WTC11 (cell line): Measurements from ENCODE around the gene CCDC88B.

ENCODE experiments used
- ATF3 ChIP-seq: sonication (generic); formaldehyde crosslinking; conservative IDR thresholded peaks from 2 replicates; pipeline ENCODE4 v1.8.1; 2022; ENCODE audit warnings: mild to moderate bottlenecking, missing genetic modification reagents
- CREB1 ChIP-seq: sonication (generic); formaldehyde crosslinking; IDR thresholded peaks from 2 replicates; pipeline ENCODE4 v1.8.0; 2023; ENCODE audit warnings: mild to moderate bottlenecking, missing genetic modification reagents
- CTCF ChIP-seq: fragments of 200-600 bp; IDR thresholded peaks from 2 replicates; pipeline ENCODE4 v1.8.0; 2022; ENCODE audit warnings: antibody characterized with exemption
- E2F1 ChIP-seq: sonication (generic); formaldehyde crosslinking; IDR thresholded peaks from 2 replicates; pipeline ENCODE4 v1.8.0; 2022; ENCODE audit warnings: mild to moderate bottlenecking, missing genetic modification reagents
- ELF4 ChIP-seq: sonication (generic); formaldehyde crosslinking; IDR thresholded peaks from 2 replicates; pipeline ENCODE4 v1.8.1; 2022; ENCODE audit warnings: low read depth, mild to moderate bottlenecking, moderate library complexity, missing genetic modification reagents
- FOXP1 ChIP-seq: sonication (generic); formaldehyde crosslinking; IDR thresholded peaks from 2 replicates; pipeline ENCODE4 v1.8.0; 2022; ENCODE audit warnings: missing genetic modification reagents, mild to moderate bottlenecking, moderate library complexity, borderline replicate concordance
- JUN ChIP-seq: sonication (generic); formaldehyde crosslinking; IDR thresholded peaks from 2 replicates; pipeline ENCODE4 v1.8.0; 2023; ENCODE audit warnings: mild to moderate bottlenecking, missing genetic modification reagents
- NR1H2 ChIP-seq: sonication (generic); formaldehyde crosslinking; IDR thresholded peaks from 2 replicates; pipeline ENCODE4 v1.9.0; 2021; ENCODE audit warnings: mild to moderate bottlenecking, moderate library complexity, missing genetic modification reagents
- SP1 ChIP-seq: sonication (generic); formaldehyde crosslinking; conservative IDR thresholded peaks from 2 replicates; pipeline ENCODE4 v1.8.1; 2022; ENCODE audit warnings: missing genetic modification reagents
- TF ChIP-seq, protein P1 (sequence below): sonication (generic); formaldehyde crosslinking; IDR thresholded peaks from 2 replicates; pipeline ENCODE4 v1.8.1; 2022; ENCODE audit warnings: low read depth, missing genetic modification reagents, borderline replicate concordance

DNA sequence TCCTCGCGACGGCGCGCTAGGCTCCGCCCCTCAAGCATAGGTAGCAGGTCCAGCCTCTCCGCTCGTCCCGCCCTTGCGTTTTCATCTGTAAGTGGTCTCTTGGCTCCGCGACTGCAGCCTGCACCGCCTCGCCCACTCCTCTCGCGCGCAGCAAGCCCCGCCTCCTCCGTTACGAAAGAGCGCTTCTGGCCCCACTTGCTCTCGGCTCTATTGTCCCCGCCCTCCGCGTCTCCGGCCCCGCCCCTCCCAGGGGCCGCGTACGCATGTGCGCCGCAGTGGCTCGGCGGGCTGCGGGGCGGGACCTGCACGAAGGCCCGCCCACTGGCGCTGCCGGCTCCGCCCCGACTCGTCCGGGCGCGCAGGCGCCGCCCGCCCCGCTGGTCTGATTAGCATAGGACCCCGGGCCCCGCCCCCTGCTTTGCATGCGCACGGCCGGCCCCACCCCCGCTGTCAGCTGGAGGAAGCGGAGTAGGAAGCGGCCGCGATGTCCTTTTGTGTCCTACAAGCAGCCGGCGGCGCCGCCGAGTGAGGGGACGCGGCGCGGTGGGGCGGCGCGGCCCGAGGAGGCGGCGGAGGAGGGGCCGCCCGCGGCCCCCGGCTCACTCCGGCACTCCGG is 34.8 kb upstream of the CCDC88B start, which contains the start of gene ESRRA:
- no peak for TF ChIP-seq CTCF
- TF ChIP-seq FOXP1 (CRISPR knock-in tag) = no peak
- TF ChIP-seq ATF3 (CRISPR knock-in tag) = no peak
- TF ChIP-seq JUN = no peak
- no peak for TF ChIP-seq NR1H2 (CRISPR knock-in tag)
- TF ChIP-seq E2F1 (CRISPR knock-in tag) = no peak
- peak; percentile 83 for TF ChIP-seq SP1 (CRISPR knock-in tag)
- TF ChIP-seq, protein P1, sequence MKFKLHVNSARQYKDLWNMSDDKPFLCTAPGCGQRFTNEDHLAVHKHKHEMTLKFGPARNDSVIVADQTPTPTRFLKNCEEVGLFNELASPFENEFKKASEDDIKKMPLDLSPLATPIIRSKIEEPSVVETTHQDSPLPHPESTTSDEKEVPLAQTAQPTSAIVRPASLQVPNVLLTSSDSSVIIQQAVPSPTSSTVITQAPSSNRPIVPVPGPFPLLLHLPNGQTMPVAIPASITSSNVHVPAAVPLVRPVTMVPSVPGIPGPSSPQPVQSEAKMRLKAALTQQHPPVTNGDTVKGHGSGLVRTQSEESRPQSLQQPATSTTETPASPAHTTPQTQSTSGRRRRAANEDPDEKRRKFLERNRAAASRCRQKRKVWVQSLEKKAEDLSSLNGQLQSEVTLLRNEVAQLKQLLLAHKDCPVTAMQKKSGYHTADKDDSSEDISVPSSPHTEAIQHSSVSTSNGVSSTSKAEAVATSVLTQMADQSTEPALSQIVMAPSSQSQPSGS (CRISPR knock-in tag) = no peak
- TF ChIP-seq CREB1 (CRISPR knock-in tag) = no peak
- no peak for TF ChIP-seq ELF4 (CRISPR knock-in tag)
